CD4-positive, CD25-positive, alpha-beta regulatory T cell (primary cell): ENCODE data around the gene PTPRR. TPM values are rescaled to one million over a fixed set of nuclear protein-coding genes. Genes with fewer than 3 reads are reported as not detected.

Experiments used
- ATAC-seq, 2 donors: fragments of 150-1000 bp; cut with Tn5 transposase; one replicate each; pipeline ENCODE4 v1.10.0; 2021; ENCODE audit warnings: low read depth in 2 of 2, moderate number of reproducible peaks in 2 of 2, moderate library complexity in 1 of 2
- DNase-seq, 3 donors: peaks; one replicate each; pipeline versions ENCODE4 v3.0.0 to v3.0.0-alpha.2; 2012 to 2022; ENCODE audit warnings: mixed read lengths in 1 of 3
- H3K27ac ChIP-seq: one replicate; pipeline ENCODE4 v1.7.0; 2013; ENCODE audit warnings: mild to moderate bottlenecking, low read length; ENCODE audit not compliant: insufficient read depth, poor library complexity, severe bottlenecking
- H3K27me3 ChIP-seq: one replicate; pipeline ENCODE4 v1.7.0; 2013; ENCODE audit warnings: low read length; ENCODE audit not compliant: control insufficient read depth, insufficient read depth
- H3K36me3 ChIP-seq: one replicate; pipeline ENCODE4 v1.7.0; 2013; ENCODE audit warnings: mild to moderate bottlenecking, low read length, moderate library complexity; ENCODE audit not compliant: control insufficient read depth, insufficient read depth
- H3K4me1 ChIP-seq: 2 replicates; pipeline ENCODE4 v1.7.0; 2013; ENCODE audit warnings: mild to moderate bottlenecking, low read length; ENCODE audit not compliant: insufficient read depth, control insufficient read depth, poor library complexity, severe bottlenecking
- H3K4me3 ChIP-seq: one replicate; pipeline ENCODE4 v1.7.0; 2013; ENCODE audit warnings: low read depth, mild to moderate bottlenecking, low read length, moderate library complexity
- H3K9me3 ChIP-seq, 2 experiments: 1 replicate in 1 of 2; 2 replicates in 1 of 2; pipeline ENCODE4 v1.7.0; 2013; ENCODE audit warnings: low read length in 2 of 2, mild to moderate bottlenecking in 1 of 2, moderate library complexity in 1 of 2; ENCODE audit not compliant: control insufficient read depth in 2 of 2
- H3K27ac Mint-ChIP-seq, 3 donors: one replicate each; pipeline ENCODE4 v1.8.0; 2020 to 2022; ENCODE audit warnings: mild to moderate bottlenecking in 3 of 3, mixed read lengths in 3 of 3, moderate library complexity in 2 of 3
- H3K27me3 Mint-ChIP-seq: one replicate; pipeline ENCODE4 v1.8.0; 2022; ENCODE audit warnings: mild to moderate bottlenecking, mixed read lengths
- H3K36me3 Mint-ChIP-seq: one replicate; pipeline ENCODE4 v1.8.0; 2020; ENCODE audit warnings: mixed read lengths
- H3K4me1 Mint-ChIP-seq, 4 donors: one replicate each; pipeline ENCODE4 v1.8.0; 2020 to 2022; ENCODE audit warnings: mixed read lengths in 4 of 4, mild to moderate bottlenecking in 1 of 4
- H3K4me3 Mint-ChIP-seq, 4 donors: one replicate each; pipeline ENCODE4 v1.8.0; 2020 to 2022; ENCODE audit warnings: mild to moderate bottlenecking in 4 of 4, mixed read lengths in 4 of 4, moderate library complexity in 3 of 4
- H3K9me3 Mint-ChIP-seq, 7 donors: one replicate each; pipeline ENCODE4 v1.8.0; 2020 to 2022; ENCODE audit warnings: mixed read lengths in 7 of 7, mild to moderate bottlenecking in 3 of 7, moderate library complexity in 2 of 7
- polyA plus RNA-seq, 4 donors: library from polyadenylated mRNA; unstranded; fragments of 300-500 nt; fragmentation: Illumina TruSeq; gene quantifications; one replicate each; pipeline ENCODE4 v1.2.3, GENCODE V29; 2021
- total RNA-seq: library from RNA; stranded (reverse); gene quantifications from one replicate; pipeline ENCODE4 v1.2.3, GENCODE V29; 2022

PTPRR gene
- total and polyA plus RNA-seq, 5 donors from 2014 or later: not detected

DNA sequence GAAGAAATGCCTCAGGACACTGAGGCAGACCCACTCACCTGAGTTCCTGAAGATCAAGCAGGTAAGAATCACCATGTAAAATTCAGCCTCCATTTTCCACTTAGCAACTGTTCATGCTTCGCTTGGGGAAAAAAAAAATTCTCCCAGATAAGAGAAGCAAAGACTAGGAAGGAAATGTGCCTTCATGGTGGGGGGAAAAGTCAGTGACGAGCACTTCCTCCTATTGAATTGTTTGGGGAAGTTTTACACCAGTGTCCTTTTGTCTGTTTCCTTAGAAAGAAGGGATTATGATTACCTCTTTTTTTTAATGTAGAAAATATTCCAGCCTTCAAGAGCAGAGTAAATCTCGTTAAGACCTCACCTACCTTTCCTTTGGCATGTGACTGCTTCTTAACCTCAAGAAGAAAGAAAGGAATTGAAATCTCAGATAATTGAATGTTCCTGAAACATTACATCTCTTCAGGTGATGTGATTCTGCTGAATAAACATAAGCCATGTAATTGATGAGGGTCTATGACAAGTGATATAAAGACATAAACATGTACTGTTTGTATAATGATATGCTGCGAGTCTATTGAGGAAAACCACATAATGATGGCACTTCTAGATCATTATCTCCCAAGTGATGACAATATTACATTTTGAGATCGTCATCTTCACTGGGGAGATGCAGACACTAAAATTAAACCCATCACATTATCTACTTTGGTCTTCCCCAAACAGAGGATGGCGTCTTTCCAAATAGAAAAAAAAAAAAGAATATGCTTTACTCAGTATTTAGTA is 283.0 kb downstream of the PTPRR start, which contains the start of gene PTPRB:
TSS of gene PTPRB (minus strand) at position 127 of the 783 bp plus-strand sequence. CDS start at position 93, 34 bp downstream.
- H3K27me3 Mint-ChIP-seq: peaks cover 12% of the 10 kb centered on the region
- DNase-seq: no peak
- Histone ChIP-seq H3K27ac (no peak within 1 kb of the TSS), H3K36me3 (no peaks in the 10 kb centered on the region), H3K4me1 (no peaks in the 10 kb centered on the region), H3K9me3 (no peaks in the 10 kb centered on the region), H3K27me3 (no peaks in the 10 kb centered on the region), H3K4me3 (no peak within 1 kb of the TSS)
- no peak for ATAC-seq
- H3K27ac Mint-ChIP-seq: peak within 1 kb of the TSS in 1 of 3 donors; percentile 69
- H3K36me3 Mint-ChIP-seq: no peaks in the 10 kb centered on the region
- H3K9me3 Mint-ChIP-seq: no peaks in the 10 kb centered on the region
- H3K4me3 Mint-ChIP-seq: no peak within 1 kb of the TSS
- no peaks in the 10 kb centered on the region for H3K4me1 Mint-ChIP-seq

GRCh38 chr12:70635755-70636154 is 284.8 kb downstream of the PTPRR start:
- Histone ChIP-seq H3K9me3 (no peaks in the 10 kb centered on the region), H3K27me3 (no peaks in the 10 kb centered on the region), H3K4me3 (no peak overlapping the region), H3K36me3 (no peaks in the 10 kb centered on the region), H3K27ac (no peak overlapping the region), H3K4me1 (no peaks in the 10 kb centered on the region)
- Mint-ChIP-seq H3K27ac (no peak overlapping the region), H3K27me3 (peaks cover 12% of the 10 kb centered on the region), H3K36me3 (no peaks in the 10 kb centered on the region), H3K9me3 (peaks cover 0 to 5% (median 0%) of the 10 kb centered on the region in 7 donors), H3K4me1 (no peaks in the 10 kb centered on the region), H3K4me3 (no peak overlapping the region)
- DNase-seq (no peak), ATAC-seq (no peak)

DNA sequence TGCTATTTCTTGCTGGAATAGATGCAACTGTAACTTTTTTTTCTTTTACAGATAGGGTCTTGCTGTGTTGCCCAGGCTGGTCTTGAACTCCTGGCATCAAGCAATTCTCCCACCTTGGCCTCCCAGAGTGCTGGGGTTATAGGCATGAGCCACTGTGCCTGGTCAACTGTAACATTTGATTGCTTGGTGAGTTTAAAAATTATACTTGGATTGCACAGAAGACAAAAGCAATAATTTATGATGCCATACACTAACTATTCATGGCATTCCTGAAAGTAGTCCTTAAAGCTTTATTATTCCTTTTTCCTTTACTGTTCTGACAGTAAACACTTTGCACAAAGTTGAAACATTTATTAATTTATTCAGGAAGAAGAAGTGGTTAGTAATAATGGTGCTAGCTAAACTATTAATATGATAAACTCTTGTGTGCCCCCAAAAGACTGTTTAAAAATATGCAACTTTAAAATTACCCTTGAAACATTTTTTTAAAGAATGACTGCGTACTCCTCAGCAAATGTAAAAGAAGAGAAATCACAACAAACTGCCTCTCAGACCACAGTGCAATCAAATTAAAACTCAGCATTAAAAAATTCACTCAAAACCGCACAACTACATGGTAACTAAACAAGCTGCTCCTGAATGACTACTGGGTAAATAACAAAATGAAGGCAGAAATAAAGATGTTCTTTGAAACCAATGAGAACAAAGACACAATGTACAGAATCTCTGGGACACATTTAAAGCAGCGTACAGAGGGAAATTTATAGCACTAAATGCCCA is 291.6 kb downstream of the PTPRR start:
- ATAC-seq (no peak), DNase-seq (no peak)
- Mint-ChIP-seq H3K36me3 (no peaks in the 10 kb centered on the region), H3K4me1 (no peaks in the 10 kb centered on the region), H3K4me3 (no peak overlapping the region), H3K9me3 (peaks cover 0 to 9% (median 1%) of the 10 kb centered on the region in 7 donors), H3K27ac (no peak overlapping the region), H3K27me3 (peaks cover 10% of the 10 kb centered on the region)
- Histone ChIP-seq H3K27ac (no peak overlapping the region), H3K4me1 (no peaks in the 10 kb centered on the region), H3K4me3 (no peak overlapping the region), H3K9me3 (no peaks in the 10 kb centered on the region), H3K27me3 (no peaks in the 10 kb centered on the region), H3K36me3 (no peaks in the 10 kb centered on the region)

DNA sequence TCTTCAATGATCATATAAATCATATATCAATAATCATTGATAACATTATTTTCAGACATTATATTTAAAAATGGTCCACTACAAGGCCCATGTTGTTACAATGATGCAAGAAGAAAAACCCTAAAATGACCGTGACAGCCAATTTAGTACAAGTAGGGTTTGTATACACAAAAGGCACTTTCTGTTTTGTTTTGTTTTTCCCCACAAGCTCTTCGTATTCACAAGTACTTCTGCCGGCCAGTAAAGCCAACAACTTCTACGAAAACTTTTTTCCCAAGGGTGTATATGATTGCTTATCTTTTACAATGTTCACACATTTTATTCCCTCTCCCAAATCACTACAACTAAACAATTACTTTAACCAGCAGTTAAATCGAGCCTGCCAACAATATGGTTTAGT is 292.9 kb downstream of the PTPRR start:
- Histone ChIP-seq H3K9me3 (no peaks in the 10 kb centered on the region), H3K27ac (no peak overlapping the region), H3K27me3 (no peaks in the 10 kb centered on the region), H3K4me1 (no peaks in the 10 kb centered on the region), H3K36me3 (no peaks in the 10 kb centered on the region), H3K4me3 (no peak overlapping the region)
- Mint-ChIP-seq H3K4me1 (no peaks in the 10 kb centered on the region), H3K27me3 (peaks cover 10% of the 10 kb centered on the region), H3K36me3 (no peaks in the 10 kb centered on the region), H3K9me3 (peaks cover 0 to 9% (median 1%) of the 10 kb centered on the region in 7 donors), H3K4me3 (no peak overlapping the region), H3K27ac (no peak overlapping the region)
- ATAC-seq (no peak), DNase-seq (no peak)

DNA sequence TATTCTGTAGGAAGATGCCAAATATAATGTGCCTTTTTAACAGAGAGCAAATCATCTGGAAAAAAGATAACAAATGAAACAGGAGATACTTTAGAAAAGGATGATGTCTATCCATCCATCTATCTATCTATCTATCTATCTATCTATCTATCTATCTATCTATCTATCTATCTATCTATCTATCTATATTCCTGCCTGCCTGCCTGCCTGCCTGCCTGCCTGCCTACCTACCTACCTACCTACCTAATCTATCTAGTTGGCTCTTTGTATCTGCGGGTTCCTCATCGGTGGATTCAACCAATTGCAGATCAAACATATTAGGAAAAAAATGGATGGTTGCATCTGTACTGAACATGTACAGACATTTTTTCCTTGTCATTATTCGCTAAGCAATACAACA is 294.4 kb downstream of the PTPRR start:
- H3K36me3 ChIP-seq: no peaks in the 10 kb centered on the region
- H3K9me3 Mint-ChIP-seq: peaks cover 0 to 7% (median 3%) of the 10 kb centered on the region in 7 donors
- no peaks in the 10 kb centered on the region for H3K9me3 ChIP-seq
- H3K4me3 Mint-ChIP-seq: no peak overlapping the region
- H3K4me3 ChIP-seq: no peak overlapping the region
- H3K27ac Mint-ChIP-seq: no peak overlapping the region
- H3K27me3 ChIP-seq: no peaks in the 10 kb centered on the region
- H3K4me1 ChIP-seq: no peaks in the 10 kb centered on the region
- no peaks in the 10 kb centered on the region for H3K36me3 Mint-ChIP-seq
- no peak for DNase-seq
- H3K27ac ChIP-seq: no peak overlapping the region
- H3K27me3 Mint-ChIP-seq: peaks cover 10% of the 10 kb centered on the region
- no peaks in the 10 kb centered on the region for H3K4me1 Mint-ChIP-seq
- no peak for ATAC-seq

- Histone ChIP-seq H3K36me3 (no peaks in the 10 kb centered on the region), H3K4me3 (no peak overlapping the region), H3K9me3 (no peaks in the 10 kb centered on the region), H3K4me1 (no peaks in the 10 kb centered on the region), H3K27ac (no peak overlapping the region), H3K27me3 (no peaks in the 10 kb centered on the region)
- no peaks in the 10 kb centered on the region for H3K36me3 Mint-ChIP-seq
- H3K27me3 Mint-ChIP-seq: no peaks in the 10 kb centered on the region
- H3K27ac Mint-ChIP-seq: no peak overlapping the region
- no peaks in the 10 kb centered on the region for H3K4me1 Mint-ChIP-seq
- ATAC-seq (no peak), DNase-seq (no peak)
- H3K4me3 Mint-ChIP-seq: no peak overlapping the region
- peaks cover 0 to 3% (median 0%) of the 10 kb centered on the region in 7 donors for H3K9me3 Mint-ChIP-seq
These were observed 300.9 kb downstream of the PTPRR start for GRCh38 chr12:70619471-70620152.

DNA sequence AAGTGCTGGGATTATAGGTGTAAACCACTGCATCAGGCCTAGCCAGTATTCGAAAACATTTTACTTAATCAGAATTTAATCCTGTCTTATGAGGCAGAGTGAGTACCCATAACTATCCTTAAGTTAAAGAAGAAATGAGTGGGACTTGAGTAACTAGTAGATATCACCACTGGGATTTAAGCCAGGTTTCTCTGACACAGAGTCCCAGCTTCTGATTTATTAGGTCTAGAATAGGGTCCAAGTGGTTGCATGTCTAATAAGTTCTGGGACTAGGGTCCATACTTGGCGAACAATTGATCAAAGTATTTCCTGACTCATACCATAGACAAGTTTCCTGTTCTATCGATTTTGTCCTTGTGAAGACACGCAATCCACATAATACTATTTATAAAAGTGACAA is 302.2 kb downstream of the PTPRR start:
- Mint-ChIP-seq H3K4me1 (no peaks in the 10 kb centered on the region), H3K36me3 (no peaks in the 10 kb centered on the region), H3K27me3 (peaks cover 5% of the 10 kb centered on the region), H3K4me3 (no peak overlapping the region), H3K9me3 (peaks cover 0 to 2% (median 0%) of the 10 kb centered on the region in 7 donors), H3K27ac (no peak overlapping the region)
- Histone ChIP-seq H3K9me3 (no peaks in the 10 kb centered on the region), H3K4me3 (no peak overlapping the region), H3K27ac (no peak overlapping the region), H3K4me1 (no peaks in the 10 kb centered on the region), H3K36me3 (no peaks in the 10 kb centered on the region), H3K27me3 (peaks cover 3% of the 10 kb centered on the region)
- DNase-seq: no peak
- no peak for ATAC-seq
